Retinal pigment epithelial cell (primary cell): ENCODE data around the gene C4A.
"Not testable (repeated sequence)": the region's sequence is repeated elsewhere in the genome, so short reads cannot be mapped to it uniquely, and the experiment has no call there.

Experiments used
- DNase-seq: peaks from one replicate; pipeline ENCODE4 v3.0.0-alpha.2; 2010; ENCODE audit warnings: low read depth
- H3K4me3 ChIP-seq: 2 replicates; pipeline ENCODE4 v1.5.1; 2011; ENCODE audit warnings: mild to moderate bottlenecking, low read length, control low read depth, moderate library complexity

Gene C4A

GRCh38 chr6:32003301-32003700, 21.4 kb downstream of the C4A start:
- not testable (repeated sequence) for DNase-seq

GRCh38 chr6:32004393-32004792, 22.5 kb downstream of the C4A start:
- DNase-seq, H3K4me3 ChIP-seq: not testable (repeated sequence)

More at GRCh38 chr6:32003301-32003700, 21.4 kb downstream of the C4A start:
- H3K4me3 ChIP-seq = not testable (repeated sequence)

- not testable (repeated sequence) for H3K4me3 ChIP-seq, DNase-seq
Observed at GRCh38 chr6:32004864-32005537, 23.1 kb downstream of the C4A start.

- H3K4me3 ChIP-seq, DNase-seq: not testable (repeated sequence)
Observed at GRCh38 chr6:32005538-32005880, 23.7 kb downstream of the C4A start.

- H3K4me3 ChIP-seq, DNase-seq: not testable (repeated sequence)
Observed at GRCh38 chr6:32005991-32006529, 24.2 kb downstream of the C4A start.

- not testable (repeated sequence) for H3K4me3 ChIP-seq, DNase-seq
Observed at GRCh38 chr6:32007086-32007485, 25.2 kb downstream of the C4A start.

- not testable (repeated sequence) for DNase-seq, H3K4me3 ChIP-seq
Observed at GRCh38 chr6:32008037-32008436, 26.2 kb downstream of the C4A start.

GRCh38 chr6:32008616-32009015, 26.8 kb downstream of the C4A start:
- not testable (repeated sequence) for DNase-seq, H3K4me3 ChIP-seq

- not testable (repeated sequence) for H3K4me3 ChIP-seq, DNase-seq
Observed at GRCh38 chr6:32009537-32009936, 27.7 kb downstream of the C4A start.

- DNase-seq = not testable (repeated sequence)
Observed at GRCh38 chr6:32010856-32011530, 29.1 kb downstream of the C4A start.

GRCh38 chr6:32012941-32013617, 31.2 kb downstream of the C4A start:
- DNase-seq, H3K4me3 ChIP-seq: not testable (repeated sequence)

More at GRCh38 chr6:32010856-32011530, 29.1 kb downstream of the C4A start:
- not testable (repeated sequence) for H3K4me3 ChIP-seq

GRCh38 chr6:32013738-32014137, 31.9 kb downstream of the C4A start:
- H3K4me3 ChIP-seq, DNase-seq: not testable (repeated sequence)

GRCh38 chr6:32014547-32014946, 32.7 kb downstream of the C4A start, which contains the start of gene C4B:
Gene C4B (plus strand): TSS chr6:32014795. CDS start chr6:32014846, 51 bp downstream.
- DNase-seq, H3K4me3 ChIP-seq: not testable (repeated sequence)

- not testable (repeated sequence) for DNase-seq, H3K4me3 ChIP-seq
Observed at GRCh38 chr6:32022100-32022499, 40.2 kb downstream of the C4A start.

GRCh38 chr6:32028631-32029030, 46.8 kb downstream of the C4A start:
- H3K4me3 ChIP-seq, DNase-seq: not testable (repeated sequence)

- not testable (repeated sequence) for DNase-seq, H3K4me3 ChIP-seq
Observed at GRCh38 chr6:32029553-32029952, 47.7 kb downstream of the C4A start.

- not testable (repeated sequence) for H3K4me3 ChIP-seq
Observed at GRCh38 chr6:32035283-32036013, 53.6 kb downstream of the C4A start.

GRCh38 chr6:32037136-32037535, 55.3 kb downstream of the C4A start:
- not testable (repeated sequence) for H3K4me3 ChIP-seq, DNase-seq

More at GRCh38 chr6:32035283-32036013, 53.6 kb downstream of the C4A start:
- DNase-seq = not testable (repeated sequence)
